ENCODE data around the gene CLN3.

DNA sequence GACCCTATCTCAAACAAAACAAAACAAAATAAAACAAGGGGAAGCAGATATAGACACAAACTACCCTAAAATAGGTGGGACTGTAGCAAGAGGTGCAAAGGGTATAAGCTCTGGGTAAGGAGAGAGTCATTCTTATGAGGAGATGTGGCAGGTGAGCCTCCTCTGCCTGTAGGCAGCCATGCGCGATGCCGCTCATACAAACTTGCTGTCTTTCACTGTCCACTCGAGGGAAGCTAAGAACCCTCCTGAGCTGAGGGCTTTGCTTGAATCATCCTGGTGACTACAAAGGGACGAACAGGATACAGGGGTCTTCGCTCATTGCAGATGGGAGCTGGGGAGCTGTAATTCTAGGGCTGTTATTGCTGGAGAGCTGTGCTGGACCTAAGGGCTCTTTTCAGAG is 29.6 kb upstream of the CLN3 start:
- TF ChIP-seq CTCF (IDR thresholded peaks at IDR 0.05; ENCODE audit: insufficient read depth, low read length) (no peak), REST (IDR thresholded peaks at IDR 0.05; ENCODE audit: insufficient replicate concordance, low read depth) (no peak), SPI1 (IDR thresholded peaks at IDR 0.05; ENCODE audit: borderline replicate concordance, low read depth) (no peak), POLR2AphosphoS5 (IDR thresholded peaks at IDR 0.05; ENCODE audit: low read depth) (no peak)

Data from HL-60 (cell line).